K562 (cell line): ENCODE measurements around the gene ALDH5A1. TPM values are rescaled to one million over a fixed set of nuclear protein-coding genes. Genes with fewer than 3 reads are reported as not detected.

ENCODE experiments used
- BMI1 ChIP-seq: fragments of 150-350 bp; IDR thresholded peaks from 2 replicates; pipeline ENCODE4 v1.6.1; 2014; ENCODE audit warnings: low read length
- CXXC5 ChIP-seq: fragments of 250-450 bp; sonication (Bioruptor Pico); IDR thresholded peaks from 2 replicates; pipeline ENCODE4 v1.8.0; 2022; ENCODE audit warnings: inconsistent platforms, mild to moderate bottlenecking, moderate library complexity
- ELF1 ChIP-seq: fragments of 200-800 bp; sonication (Bioruptor generic); IDR thresholded peaks from 2 replicates; pipeline ENCODE4 v1.6.1; 2016; ENCODE audit warnings: missing genetic modification characterization, missing compliant biosample characterization
- GATA2 ChIP-seq: sonication (generic); formaldehyde crosslinking; IDR thresholded peaks from 2 replicates; pipeline ENCODE4 v1.4.0; 2020; ENCODE audit warnings: mild to moderate bottlenecking, missing genetic modification reagents
- HMG20A ChIP-seq: fragments of 450-650 bp; formaldehyde crosslinking; conservative IDR thresholded peaks from 2 replicates; pipeline ENCODE4 v1.4.0; 2020; ENCODE audit warnings: mild to moderate bottlenecking, mixed read lengths
- MYC ChIP-seq, 2 experiments: fragments of 250-450 bp in 1 of 2; sonication (Bioruptor Pico) in 1 of 2; IDR thresholded peaks; 2 replicates each; pipeline versions ENCODE4 v1.5.1 to v1.6.1; 2012 to 2021; ENCODE audit warnings: low read depth in 2 of 2, borderline replicate concordance in 1 of 2, improper control_type of control experiment in 1 of 2, low read length in 1 of 2, mild to moderate bottlenecking in 1 of 2, moderate library complexity in 1 of 2
- NCOR1 ChIP-seq: fragments of 450-650 bp; IDR thresholded peaks from 2 replicates; pipeline ENCODE4 v1.6.1; 2016; ENCODE audit warnings: mild to moderate bottlenecking, moderate library complexity
- RB1 ChIP-seq: fragments of 450-650 bp; IDR thresholded peaks from 2 replicates; pipeline ENCODE4 v1.6.1; 2017; ENCODE audit warnings: low read depth, mild to moderate bottlenecking
- SAFB2 ChIP-seq: fragments of 200-400 bp; formaldehyde crosslinking; IDR thresholded peaks from 2 replicates; pipeline ENCODE4 v1.6.1; 2018; ENCODE audit warnings: borderline replicate concordance, low read length, low read depth, moderate library complexity; ENCODE audit not compliant: severe bottlenecking
- SIN3B ChIP-seq: fragments of 450-650 bp; IDR thresholded peaks from 2 replicates; pipeline ENCODE4 v1.6.1; 2017; ENCODE audit warnings: low read depth, mild to moderate bottlenecking, moderate library complexity
- SIRT6 ChIP-seq: IDR thresholded peaks from one replicate; pipeline ENCODE4 v1.6.1; 2012; ENCODE audit warnings: low read depth, mild to moderate bottlenecking, control low read depth, inconsistent platforms, low read length, moderate library complexity
- SMARCE1 ChIP-seq: fragments of 450-650 bp; IDR thresholded peaks from 2 replicates; pipeline ENCODE4 v1.7.1; 2016; ENCODE audit warnings: mild to moderate bottlenecking
- SRSF3 ChIP-seq: fragments of 200-400 bp; formaldehyde crosslinking; IDR thresholded peaks from 2 replicates; pipeline ENCODE4 v1.6.1; 2016; ENCODE audit warnings: mild to moderate bottlenecking, low read length, moderate library complexity; ENCODE audit not compliant: insufficient read depth
- TARDBP ChIP-seq: fragments of 450-650 bp; IDR thresholded peaks from 2 replicates; pipeline ENCODE4 v1.6.1; 2016
- XRCC4 ChIP-seq: IDR thresholded peaks from one replicate; pipeline ENCODE4 v1.6.1; 2011; ENCODE audit not compliant: insufficient read depth, insufficient read length; ENCODE audit errors: extremely low read depth
- ZNF274 ChIP-seq: IDR thresholded peaks from 2 replicates; pipeline ENCODE4 v1.6.1; 2011; ENCODE audit warnings: low read depth, mild to moderate bottlenecking, low read length, moderate library complexity, borderline replicate concordance
- ZNF408 ChIP-seq: fragments of 250-450 bp; sonication (Bioruptor Pico); IDR thresholded peaks from 2 replicates; pipeline ENCODE4 v1.4.0; 2020; ENCODE audit warnings: low read depth, mild to moderate bottlenecking, moderate library complexity
- polyA plus RNA-seq, 8 experiments: library from polyadenylated mRNA; depleted of rRNA in 4 of 8; stranded (reverse) in 5 of 8; unstranded in 3 of 8; fragments of >200 nt; fragmentation: Nextera tagmentation in 2 of 8; fragmentation: Illumina TruSeq in 1 of 8; extraction: Ambion mirVana in 2 of 8; extraction: Trizol in 1 of 8; gene quantifications; 2 replicates each; pipeline versions ENCODE4 v1.2.1 to v1.2.3, GENCODE V29; 2011 to 2014; ENCODE audit warnings: inconsistent platforms in 1 of 8, missing spikeins in 1 of 8
- total RNA-seq, 7 experiments: library from RNA; depleted of rRNA in 6 of 7; stranded (reverse); fragments of >200 nt in 6 of 7; fragmentation: Illumina TruSeq in 2 of 7; extraction: Trizol in 2 of 7; gene quantifications; 2 replicates each; pipeline versions ENCODE4 v1.2.1 to v1.2.3, GENCODE V29; 2011 to 2021; ENCODE audit warnings: low replicate concordance in 1 of 7
- TF ChIP-seq, protein P1 (sequence below), 2 experiments: fragments of 450-650 bp; conservative IDR thresholded peaks; 2 replicates each; pipeline ENCODE4 v1.6.1; 2017; ENCODE audit warnings: mild to moderate bottlenecking in 2 of 2, moderate library complexity in 2 of 2
- TF ChIP-seq, protein P2 (sequence below): fragments of 450-650 bp; formaldehyde crosslinking; conservative IDR thresholded peaks from 2 replicates; pipeline ENCODE4 v1.4.0; 2022; ENCODE audit warnings: mild to moderate bottlenecking, missing genetic modification characterization
- TF ChIP-seq, protein P3 (sequence below): sonication (generic); formaldehyde crosslinking; IDR thresholded peaks from 2 replicates; pipeline ENCODE4 v1.8.0; 2022; ENCODE audit warnings: mild to moderate bottlenecking, low read depth, missing genetic modification reagents
- TF ChIP-seq, protein P4 (sequence below): fragments of 450-650 bp; formaldehyde crosslinking; IDR thresholded peaks from 2 replicates; pipeline ENCODE4 v1.4.0; 2020; ENCODE audit warnings: mild to moderate bottlenecking, mixed read lengths

ALDH5A1 gene
- total and polyA plus RNA-seq, 9 of the 15 experiments (the other 6 are each of a cell fraction or from before 2014, with no cell fraction given) = 2.2 to 19.7 (median 9.5) TPM

DNA sequence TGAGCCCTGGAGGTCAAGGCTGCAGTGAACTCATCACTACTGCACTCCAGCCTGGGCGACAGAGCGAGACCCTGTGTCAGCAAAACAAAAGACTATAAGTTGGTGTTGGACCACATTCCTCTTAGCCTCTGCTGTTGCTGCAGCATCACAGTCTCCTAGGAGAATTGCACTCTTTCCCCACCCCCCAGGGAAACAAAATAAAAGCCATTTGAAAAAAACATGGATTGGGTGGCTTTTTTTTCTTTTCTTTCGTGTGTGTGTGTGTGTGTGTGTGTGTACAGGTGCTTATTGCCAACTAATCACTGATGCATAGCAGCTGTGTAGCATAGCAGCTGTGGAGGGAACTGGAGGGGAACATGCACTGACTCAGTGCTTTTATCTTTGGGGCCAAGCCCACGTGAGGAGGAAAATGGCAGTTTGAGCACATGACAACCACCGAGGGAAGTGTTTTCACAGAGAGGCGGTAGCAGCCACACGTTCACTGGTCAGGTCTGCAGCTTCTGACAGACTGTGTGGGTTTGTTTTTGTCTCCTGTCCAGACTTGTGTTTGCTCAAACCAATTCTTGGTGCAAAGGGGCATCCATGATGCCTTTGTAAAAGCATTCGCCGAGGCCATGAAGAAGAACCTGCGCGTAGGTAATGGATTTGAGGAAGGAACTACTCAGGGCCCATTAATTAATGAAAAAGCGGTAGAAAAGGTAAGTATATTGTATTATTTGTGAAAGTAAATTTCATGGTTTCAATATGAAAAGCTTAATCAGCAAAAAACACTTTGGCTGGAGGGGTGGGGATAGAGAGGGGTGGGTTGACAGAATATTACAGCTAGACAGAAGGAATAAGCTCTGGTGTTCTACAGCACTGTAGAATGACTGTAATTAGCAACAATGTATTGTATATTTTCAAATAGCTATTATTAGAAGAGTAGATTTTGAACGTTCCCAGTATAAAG lies 27.7 kb downstream of the ALDH5A1 start (continued):
- no peak for TF ChIP-seq RB1
- no peak for TF ChIP-seq SIN3B
- TF ChIP-seq SRSF3 = no peak
- no peak for TF ChIP-seq ZNF274
- TF ChIP-seq, protein P1, sequence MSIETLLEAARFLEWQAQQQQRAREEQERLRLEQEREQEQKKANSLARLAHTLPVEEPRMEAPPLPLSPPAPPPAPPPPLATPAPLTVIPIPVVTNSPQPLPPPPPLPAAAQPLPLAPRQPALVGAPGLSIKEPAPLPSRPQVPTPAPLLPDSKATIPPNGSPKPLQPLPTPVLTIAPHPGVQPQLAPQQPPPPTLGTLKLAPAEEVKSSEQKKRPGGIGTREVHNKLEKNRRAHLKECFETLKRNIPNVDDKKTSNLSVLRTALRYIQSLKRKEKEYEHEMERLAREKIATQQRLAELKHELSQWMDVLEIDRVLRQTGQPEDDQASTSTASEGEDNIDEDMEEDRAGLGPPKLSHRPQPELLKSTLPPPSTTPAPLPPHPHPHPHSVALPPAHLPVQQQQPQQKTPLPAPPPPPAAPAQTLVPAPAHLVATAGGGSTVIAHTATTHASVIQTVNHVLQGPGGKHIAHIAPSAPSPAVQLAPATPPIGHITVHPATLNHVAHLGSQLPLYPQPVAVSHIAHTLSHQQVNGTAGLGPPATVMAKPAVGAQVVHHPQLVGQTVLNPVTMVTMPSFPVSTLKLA (conservative IDR thresholded peaks at IDR 0.05) = peak; percentile 50 to 59; a peak in 2 of 4 replicates
- TF ChIP-seq CXXC5 (CRISPR knock-in tag) = peak; percentile 62
- no peak for TF ChIP-seq BMI1
- TF ChIP-seq GATA2 (CRISPR knock-in tag) = no peak
- TF ChIP-seq SMARCE1 = no peak
- no peak for TF ChIP-seq SIRT6
- TF ChIP-seq HMG20A = no peak
- TF ChIP-seq, protein P2, sequence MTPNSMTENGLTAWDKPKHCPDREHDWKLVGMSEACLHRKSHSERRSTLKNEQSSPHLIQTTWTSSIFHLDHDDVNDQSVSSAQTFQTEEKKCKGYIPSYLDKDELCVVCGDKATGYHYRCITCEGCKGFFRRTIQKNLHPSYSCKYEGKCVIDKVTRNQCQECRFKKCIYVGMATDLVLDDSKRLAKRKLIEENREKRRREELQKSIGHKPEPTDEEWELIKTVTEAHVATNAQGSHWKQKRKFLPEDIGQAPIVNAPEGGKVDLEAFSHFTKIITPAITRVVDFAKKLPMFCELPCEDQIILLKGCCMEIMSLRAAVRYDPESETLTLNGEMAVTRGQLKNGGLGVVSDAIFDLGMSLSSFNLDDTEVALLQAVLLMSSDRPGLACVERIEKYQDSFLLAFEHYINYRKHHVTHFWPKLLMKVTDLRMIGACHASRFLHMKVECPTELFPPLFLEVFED (CRISPR knock-in tag) = no peak
- TF ChIP-seq TARDBP = no peak
- peak; percentile 49; the same call in 1 of the 2 replicates for TF ChIP-seq MYC (IDR thresholded peaks at IDR 0.05; ENCODE audit: low read depth, low read length)
- TF ChIP-seq MYC (CRISPR knock-in tag; IDR thresholded peaks at IDR 0.05; ENCODE audit: borderline replicate concordance, low read depth) = no peak
- TF ChIP-seq ELF1 (tag) = no peak
- no peak for TF ChIP-seq NCOR1
- TF ChIP-seq ZNF408 (CRISPR knock-in tag) = no peak
- TF ChIP-seq XRCC4 = no peak
- TF ChIP-seq, protein P3, sequence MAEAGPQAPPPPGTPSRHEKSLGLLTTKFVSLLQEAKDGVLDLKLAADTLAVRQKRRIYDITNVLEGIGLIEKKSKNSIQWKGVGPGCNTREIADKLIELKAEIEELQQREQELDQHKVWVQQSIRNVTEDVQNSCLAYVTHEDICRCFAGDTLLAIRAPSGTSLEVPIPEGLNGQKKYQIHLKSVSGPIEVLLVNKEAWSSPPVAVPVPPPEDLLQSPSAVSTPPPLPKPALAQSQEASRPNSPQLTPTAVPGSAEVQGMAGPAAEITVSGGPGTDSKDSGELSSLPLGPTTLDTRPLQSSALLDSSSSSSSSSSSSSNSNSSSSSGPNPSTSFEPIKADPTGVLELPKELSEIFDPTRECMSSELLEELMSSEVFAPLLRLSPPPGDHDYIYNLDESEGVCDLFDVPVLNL (CRISPR knock-in tag) = no peak
- TF ChIP-seq, protein P4, sequence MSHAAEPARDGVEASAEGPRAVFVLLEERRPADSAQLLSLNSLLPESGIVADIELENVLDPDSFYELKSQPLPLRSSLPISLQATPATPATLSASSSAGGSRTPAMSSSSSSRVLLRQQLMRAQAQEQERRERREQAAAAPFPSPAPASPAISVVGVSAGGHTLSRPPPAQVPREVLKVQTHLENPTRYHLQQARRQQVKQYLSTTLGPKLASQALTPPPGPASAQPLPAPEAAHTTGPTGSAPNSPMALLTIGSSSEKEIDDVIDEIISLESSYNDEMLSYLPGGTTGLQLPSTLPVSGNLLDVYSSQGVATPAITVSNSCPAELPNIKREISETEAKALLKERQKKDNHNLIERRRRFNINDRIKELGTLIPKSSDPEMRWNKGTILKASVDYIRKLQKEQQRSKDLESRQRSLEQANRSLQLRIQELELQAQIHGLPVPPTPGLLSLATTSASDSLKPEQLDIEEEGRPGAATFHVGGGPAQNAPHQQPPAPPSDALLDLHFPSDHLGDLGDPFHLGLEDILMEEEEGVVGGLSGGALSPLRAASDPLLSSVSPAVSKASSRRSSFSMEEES (CRISPR knock-in tag) = peak; percentile 34
- TF ChIP-seq SAFB2 = no peak
